Activated T-cell treated with anti-CD3 and anti-CD28 coated beads for 1 hour (primary cell): ENCODE data around the gene KRTAP10-4.
"Not testable (repeated sequence)": the region's sequence is repeated elsewhere in the genome, so short reads cannot be mapped to it uniquely, and the experiment has no call there.

Source experiments
- DNase-seq: peaks from one replicate; pipeline ENCODE4 v3.0.0-alpha.2; 2020; ENCODE audit warnings: low read depth

The KRTAP10-4 gene

DNA sequence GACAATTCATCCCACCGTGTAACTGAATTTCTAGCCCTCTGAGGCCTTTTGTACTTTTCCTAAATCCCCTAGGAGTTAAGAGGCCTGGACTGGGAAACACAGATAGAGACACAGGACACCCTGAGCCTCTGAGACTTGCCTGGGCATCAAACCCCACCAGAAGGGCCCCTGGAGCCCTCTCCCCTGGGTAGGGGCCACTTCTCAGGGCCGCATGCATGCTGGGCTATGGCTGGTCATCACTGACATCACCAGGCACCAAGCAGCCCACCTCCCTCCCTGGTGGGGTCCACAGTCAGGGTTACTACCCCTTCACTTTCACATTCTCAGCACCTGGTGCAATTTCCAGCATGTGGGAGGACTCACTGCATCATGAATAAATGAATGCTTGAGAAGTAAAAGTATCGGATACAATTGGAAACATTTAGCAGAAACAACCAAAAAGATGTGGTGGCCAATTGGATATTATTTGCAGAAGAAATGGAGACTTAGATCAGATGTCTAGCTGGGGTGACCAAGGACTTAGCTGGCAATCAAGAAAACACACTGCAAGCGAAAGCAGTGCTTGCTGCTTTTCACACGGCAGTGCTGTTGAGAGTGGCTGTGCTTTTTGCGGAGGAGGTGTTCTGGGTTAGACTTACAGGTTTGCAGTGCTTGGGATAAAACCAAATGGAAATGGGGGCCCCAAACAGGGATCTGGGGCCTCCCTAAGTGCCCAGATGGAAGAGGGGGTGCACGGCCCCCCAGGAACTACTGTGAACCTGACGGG lies 25.9 kb downstream of the KRTAP10-4 start:
- no peak for DNase-seq

DNA sequence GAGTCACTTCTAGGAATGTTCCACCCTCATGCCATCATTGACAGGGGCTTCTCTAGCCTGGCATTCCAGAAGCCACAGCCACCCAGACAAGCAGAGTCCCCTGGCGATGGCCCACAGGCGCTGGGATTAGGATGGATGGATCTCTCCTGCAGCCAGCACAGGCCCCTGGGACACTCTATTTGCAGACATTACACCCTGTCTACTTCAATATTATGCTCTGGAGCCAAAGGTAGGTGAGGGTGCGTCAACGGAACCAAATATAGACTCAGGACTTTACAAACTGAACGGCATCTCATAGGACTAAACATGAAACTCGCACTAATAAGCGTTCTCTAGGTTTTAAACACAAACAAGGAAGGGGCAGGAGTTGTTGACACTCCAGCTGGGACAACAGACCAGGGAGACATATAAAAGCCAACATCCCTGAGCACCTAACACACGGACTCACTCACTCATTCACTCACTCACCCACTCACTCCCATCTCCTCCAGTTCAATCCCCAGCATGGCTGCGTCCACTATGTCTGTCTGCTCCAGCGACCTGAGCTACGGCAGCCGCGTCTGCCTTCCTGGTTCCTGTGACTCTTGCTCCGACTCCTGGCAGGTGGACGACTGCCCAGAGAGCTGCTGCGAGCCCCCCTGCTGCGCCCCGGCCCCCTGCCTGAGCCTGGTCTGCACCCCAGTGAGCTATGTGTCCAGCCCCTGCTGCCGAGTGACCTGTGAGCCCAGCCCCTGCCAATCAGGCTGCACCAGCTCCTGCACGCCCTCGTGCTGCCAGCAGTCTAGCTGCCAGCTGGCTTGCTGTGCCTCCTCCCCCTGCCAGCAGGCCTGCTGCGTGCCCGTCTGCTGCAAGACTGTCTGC lies 26.8 kb downstream of the KRTAP10-4 start, which contains the start of gene KRTAP10-7:
TSS of gene KRTAP10-7 (plus strand) at position 480 of the 861 bp plus-strand sequence. CDS start at position 505, 25 bp downstream.
- DNase-seq: not testable (repeated sequence)

DNA sequence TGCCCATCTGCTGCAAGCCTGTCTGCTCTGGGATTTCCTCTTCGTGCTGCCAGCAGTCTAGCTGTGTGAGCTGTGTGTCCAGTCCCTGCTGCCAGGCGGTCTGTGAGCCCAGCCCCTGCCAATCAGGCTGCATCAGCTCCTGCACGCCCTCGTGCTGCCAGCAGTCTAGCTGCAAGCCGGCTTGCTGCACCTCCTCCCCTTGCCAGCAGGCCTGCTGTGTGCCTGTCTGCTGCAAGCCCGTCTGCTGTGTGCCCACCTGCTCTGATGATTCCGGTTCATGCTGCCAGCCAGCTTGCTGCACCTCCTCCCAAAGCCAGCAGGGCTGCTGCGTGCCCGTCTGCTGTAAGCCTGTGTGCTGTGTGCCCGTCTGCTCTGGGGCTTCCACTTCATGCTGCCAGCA lies 27.6 kb downstream of the KRTAP10-4 start:
- DNase-seq: not testable (repeated sequence)

DNA sequence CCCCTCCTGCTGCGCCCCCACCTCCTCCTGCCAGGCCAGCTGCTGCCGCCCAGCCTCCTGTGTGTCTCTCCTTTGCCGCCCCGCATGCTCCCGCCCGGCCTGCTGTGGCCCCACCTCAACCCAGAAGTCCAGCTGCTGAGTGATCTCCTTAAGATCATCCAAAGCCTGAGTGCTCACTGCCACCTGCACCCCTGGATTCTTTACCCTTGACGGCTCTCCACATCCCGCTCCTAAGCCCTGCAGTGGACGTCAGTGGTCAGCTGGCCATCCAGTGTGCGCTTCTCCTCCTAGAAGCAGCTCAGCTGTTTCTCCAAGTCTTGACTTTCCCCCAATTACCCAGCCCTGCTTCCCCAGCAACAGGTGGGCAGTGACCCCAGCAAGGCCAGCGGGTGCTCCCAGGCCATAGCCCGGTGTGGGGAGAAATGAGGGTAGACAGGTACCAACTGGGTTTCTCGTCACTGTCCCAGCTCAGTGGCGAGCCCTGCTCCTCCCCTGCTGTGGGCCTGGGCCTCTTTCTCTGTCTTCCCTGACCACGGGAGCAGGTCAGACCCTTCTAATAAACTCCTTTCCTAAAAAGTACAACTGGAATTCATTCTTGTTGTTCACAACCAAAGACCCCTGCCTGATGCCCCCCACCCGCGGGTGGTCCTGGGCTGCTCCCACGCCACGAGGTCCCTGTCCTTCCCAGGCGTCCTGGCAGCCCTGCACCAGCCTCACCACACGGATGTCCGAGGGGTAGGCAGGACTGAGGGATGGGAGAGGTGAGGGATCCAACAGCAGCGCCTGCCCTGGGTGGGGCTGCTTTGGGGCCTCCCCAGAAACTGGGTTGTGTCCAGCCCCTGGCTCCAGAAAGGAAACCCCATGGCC lies 28.3 kb downstream of the KRTAP10-4 start:
- DNase-seq: no peak

GRCh38 chr21:44602463-44602850 lies 28.9 kb downstream of the KRTAP10-4 start:
- DNase-seq: no peak

DNA sequence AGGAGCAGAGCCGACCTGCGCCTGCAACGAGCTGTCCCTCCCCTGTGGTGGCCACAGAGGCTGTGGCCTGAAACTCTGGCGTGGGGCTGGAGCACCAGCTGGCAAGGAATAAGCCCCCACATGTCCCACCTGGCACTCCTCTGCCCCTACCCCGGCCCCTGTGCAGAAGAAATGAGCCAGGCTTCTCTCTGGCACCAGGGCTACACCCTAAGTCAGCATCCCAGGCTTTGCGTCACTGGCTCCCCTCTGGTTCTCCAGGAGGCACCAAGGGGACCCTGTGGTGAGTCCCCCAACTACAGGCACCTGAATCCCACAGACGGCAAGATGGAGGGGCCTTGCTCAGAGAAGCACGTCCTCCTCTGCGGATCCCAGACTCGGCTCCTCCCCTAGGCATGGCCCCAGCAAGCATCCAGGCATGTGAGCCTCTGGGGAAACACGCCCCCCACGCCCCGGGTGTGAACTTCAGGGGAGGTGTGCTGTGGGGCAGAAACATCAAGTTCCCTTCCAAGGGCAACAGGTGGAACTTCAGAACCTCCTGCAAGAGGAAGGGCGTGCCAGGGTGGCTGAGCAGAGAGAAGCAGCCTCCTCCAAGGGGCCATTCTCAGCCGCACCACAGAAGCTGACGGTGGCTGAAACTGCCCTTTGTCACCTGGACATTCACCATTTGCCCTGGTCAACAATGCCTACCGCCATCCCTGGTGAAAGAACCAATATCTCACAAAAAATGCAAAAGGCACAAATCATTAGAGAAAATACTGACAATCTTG lies 29.8 kb downstream of the KRTAP10-4 start:
- DNase-seq: no peak

DNA sequence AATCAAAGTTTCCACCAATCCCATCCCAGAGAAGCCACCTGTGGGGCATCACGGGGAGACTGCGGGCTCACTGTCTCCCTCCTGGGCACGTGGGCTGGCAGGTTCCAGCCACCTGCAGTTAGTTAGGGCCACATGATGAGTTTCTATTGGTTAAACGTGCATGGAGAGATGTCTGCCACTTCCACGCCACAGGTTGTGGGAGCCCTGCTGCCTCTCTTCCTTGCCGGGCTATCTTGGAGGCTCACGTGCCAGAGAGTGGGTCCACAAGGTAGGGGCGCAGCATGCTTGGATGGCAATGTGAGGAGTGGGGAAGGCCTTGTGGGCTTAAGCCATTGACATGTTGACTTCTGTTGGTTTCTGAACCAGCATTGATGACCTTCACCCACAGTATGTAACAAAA lies 30.4 kb downstream of the KRTAP10-4 start:
- no peak for DNase-seq

- no peak for DNase-seq
Observed at GRCh38 chr21:44606495-44606894, 33.0 kb downstream of the KRTAP10-4 start.

DNA sequence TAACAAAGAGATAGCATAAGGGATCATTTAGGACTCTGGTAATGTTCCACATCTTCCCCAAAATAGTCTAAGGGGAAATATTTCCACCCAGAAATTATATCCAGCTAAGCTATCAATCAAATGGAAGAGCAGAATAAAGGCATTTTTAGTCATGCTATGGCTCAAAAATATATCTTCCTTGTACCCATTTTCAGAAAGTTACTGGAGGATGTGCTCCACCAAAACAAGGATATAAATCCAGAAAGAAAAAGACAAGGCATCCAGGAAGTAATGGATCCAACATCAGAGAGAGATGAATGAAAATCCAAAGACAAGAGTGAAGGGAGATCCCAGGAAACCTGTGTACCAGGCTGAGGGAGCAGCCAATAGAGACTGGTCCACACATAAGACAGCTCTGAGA lies 35.7 kb downstream of the KRTAP10-4 start:
- DNase-seq: no peak

DNA sequence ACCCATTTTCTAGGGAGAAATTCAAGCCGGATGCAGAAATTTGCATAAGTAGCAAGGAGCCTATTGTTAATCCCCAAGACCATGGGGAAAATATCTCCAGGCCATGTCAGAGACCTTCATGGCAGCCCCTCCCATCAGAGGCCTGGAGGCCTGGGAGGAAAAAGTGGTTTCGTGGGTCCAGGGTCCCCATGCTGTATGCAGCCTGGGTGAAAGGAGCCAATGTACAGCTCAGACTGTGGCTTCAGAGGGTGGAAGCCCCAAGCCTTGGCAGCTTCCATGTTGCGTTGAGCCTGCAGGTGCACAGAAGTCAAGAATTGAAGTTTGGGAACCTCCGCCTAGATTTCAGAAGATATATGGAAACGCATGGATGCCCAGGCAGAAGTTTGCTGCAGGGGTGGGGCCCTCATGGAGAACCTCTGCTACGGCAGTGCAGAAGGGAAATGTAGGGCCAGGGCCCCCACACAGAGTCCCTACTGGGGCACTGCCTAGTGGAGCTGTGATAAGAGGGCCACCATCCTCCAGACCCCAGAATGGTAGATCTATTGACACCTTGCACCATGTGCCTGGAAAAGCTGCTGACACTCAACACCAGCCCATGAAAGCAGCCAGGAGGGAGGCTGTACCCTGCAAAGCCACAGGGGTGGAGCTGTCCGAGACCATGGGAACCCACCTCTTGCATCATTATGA lies 36.8 kb downstream of the KRTAP10-4 start:
- DNase-seq: not testable (repeated sequence)

DNA sequence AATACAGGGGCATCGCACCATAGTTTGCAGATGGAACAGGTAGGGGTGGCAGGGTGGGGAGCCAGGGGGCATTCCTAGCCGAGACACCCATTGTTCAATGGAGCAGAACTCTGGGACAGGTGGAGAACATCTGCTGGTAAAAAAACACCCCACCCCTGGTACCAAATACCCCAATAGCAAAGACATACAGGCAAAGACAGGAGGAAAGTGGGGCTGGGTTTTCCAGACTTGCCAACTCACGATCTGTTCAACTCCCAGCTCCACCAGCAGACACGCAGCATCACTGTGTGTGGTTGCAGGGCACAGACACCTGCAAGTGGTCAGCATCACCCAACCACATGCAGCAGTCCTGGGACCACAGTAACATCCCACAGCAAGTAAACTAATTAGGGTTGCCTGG lies 38.0 kb downstream of the KRTAP10-4 start:
- no peak for DNase-seq

- DNase-seq: no peak
Observed at GRCh38 chr21:44612029-44612486, 38.5 kb downstream of the KRTAP10-4 start, which contains the start of gene KRTAP10-8. KRTAP10-8 (plus strand) TSS chr21:44612079; CDS start chr21:44612101, 22 bp downstream.

DNA sequence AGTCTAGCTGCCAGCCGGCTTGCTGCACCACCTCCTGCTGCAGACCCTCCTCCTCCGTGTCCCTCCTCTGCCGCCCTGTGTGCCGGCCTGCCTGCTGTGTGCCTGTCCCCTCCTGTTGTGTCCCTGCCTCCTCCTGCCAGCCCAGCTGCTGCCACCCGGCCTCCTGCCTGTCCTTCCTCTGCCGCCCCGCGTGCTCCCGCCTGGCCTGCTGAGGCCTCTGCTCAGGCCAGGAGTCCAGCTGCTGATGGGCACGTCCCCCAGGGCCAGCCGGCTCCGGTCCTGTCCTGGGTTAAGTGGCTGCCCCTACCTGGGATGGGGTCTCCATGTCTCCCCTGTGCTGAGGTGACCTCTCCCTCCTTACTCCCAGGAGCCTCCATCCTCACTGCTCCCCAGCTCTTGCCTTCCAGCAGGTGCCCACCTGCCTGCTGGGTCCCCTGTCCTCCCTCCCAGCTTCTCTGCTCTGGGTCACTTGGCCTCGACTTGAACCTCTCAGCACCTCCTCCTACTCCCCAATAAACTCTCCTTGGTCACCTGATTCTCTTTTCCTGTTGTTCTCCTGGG lies 39.2 kb downstream of the KRTAP10-4 start:
- no peak for DNase-seq

DNA sequence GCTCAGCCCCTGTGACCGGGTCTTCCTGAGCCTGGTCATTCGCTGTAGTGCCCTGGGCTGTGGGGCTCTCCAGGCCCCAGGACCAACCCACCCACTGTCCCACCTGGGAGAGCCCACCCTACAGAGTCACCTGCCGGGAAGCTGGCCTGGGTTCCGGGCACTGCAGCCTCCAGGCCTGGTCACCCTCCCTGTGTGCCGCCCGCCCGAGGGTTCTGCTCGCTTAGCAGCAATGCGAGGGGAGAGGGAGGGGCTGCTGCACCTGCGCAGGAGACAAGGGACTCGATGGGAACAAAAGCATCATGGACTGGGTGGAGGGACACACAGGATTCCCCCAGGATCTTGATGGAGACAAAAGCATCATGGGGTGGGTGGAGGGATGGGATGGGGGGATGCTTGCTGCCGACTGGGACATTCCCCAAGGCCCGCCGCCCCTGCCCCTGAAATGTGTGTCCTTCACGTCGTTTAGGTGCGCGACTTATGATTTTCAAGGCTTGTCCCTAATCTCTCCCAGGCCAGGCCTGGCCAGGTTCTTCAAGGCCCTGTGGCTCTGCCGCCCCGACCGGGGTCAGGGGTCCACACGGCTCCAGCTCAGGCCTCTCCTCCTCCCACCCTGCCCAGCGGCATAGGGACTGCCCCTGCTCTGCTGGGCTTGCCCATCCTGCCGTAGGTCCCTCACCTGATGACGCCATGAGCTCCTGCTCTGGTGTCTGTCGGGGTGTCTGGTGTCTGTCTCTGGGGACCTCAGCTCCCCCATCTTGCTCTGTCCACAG lies 40.0 kb downstream of the KRTAP10-4 start:
- DNase-seq: no peak

GRCh38 chr21:44614161-44614631 lies 40.7 kb downstream of the KRTAP10-4 start:
- DNase-seq: no peak

DNA sequence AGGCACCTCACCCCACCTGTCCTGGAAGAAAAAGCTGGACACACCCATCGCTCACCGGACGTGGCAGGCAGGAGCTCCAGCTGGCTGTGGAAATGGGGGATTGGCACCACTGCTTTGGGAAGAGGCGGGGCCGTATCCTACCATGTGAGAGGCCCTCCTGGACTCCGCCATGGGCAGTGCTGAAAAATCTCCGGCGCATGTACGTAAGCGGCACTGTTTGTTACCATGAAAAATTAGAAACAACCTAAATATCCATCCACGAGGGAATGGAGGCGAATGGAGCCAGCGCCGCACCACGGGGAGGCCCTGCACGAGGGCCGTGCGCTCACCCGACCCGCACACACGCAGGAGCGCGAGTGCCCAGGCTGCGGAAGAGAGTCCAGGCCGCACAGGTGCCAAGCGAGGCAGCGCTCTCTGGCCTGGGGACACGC lies 41.4 kb downstream of the KRTAP10-4 start:
- no peak for DNase-seq

DNA sequence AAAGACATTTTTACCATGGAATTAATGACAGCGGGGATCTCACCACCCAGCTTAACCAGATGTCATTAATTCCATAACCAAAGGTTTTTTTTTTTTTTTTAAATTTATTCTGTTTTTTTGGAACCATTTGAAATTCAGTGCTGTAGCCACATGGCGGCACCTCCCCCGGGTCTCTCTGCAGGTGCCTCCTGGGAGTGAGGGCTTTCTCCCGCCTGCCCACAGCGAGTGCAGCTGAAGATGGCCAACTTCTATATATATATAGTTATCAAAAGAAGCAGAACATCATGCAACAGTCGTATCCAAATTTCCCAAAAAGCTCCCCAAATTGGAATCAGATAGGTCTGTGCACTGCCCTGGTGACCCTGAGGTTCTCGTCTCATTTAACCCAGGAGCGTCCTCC lies 41.9 kb downstream of the KRTAP10-4 start:
- DNase-seq: no peak

GRCh38 chr21:44615911-44616590 lies 42.5 kb downstream of the KRTAP10-4 start:
- no peak for DNase-seq

GRCh38 chr21:44616591-44616926 lies 43.0 kb downstream of the KRTAP10-4 start:
- no peak for DNase-seq
